Loucy (cell line): ENCODE results near the gene PCA3.

ENCODE experiments used
- EZH2phosphoT487 ChIP-seq: fragments of 200-600 bp; IDR thresholded peaks from 2 replicates; pipeline ENCODE4 v1.6.1; 2018; ENCODE audit warnings: antibody characterized with exemption, mild to moderate bottlenecking, moderate library complexity, borderline replicate concordance
- TF ChIP-seq, protein P1 (sequence below): fragments of 200-600 bp; sonication (generic); conservative IDR thresholded peaks from 2 replicates; pipeline ENCODE4 v1.5.1; 2014; ENCODE audit warnings: mild to moderate bottlenecking, antibody characterized with exemption, low read length

DNA sequence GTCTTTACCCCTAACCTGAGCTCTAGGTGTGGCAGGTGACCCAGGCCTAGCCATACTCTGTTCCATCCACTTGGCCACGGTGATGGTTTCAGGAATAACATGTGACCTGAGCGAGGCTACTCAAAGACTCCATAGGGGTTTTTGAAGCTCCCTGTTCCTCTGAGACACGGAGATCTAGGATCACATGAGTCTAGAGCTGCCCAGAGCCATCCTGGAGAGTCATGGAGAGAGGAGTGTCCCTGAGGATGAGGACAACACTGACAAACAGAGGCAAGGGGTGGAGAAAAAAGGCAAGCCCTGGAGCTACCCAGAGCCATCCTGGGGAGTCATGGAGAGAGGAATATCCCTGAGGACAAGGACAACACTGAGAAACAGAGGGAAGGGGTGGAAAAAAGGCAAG, 29.5 kb upstream of the PCA3 start:
- no peak for TF ChIP-seq EZH2phosphoT487
- TF ChIP-seq, protein P1, sequence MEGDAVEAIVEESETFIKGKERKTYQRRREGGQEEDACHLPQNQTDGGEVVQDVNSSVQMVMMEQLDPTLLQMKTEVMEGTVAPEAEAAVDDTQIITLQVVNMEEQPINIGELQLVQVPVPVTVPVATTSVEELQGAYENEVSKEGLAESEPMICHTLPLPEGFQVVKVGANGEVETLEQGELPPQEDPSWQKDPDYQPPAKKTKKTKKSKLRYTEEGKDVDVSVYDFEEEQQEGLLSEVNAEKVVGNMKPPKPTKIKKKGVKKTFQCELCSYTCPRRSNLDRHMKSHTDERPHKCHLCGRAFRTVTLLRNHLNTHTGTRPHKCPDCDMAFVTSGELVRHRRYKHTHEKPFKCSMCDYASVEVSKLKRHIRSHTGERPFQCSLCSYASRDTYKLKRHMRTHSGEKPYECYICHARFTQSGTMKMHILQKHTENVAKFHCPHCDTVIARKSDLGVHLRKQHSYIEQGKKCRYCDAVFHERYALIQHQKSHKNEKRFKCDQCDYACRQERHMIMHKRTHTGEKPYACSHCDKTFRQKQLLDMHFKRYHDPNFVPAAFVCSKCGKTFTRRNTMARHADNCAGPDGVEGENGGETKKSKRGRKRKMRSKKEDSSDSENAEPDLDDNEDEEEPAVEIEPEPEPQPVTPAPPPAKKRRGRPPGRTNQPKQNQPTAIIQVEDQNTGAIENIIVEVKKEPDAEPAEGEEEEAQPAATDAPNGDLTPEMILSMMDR = no peak
